Umbilical cord (tissue), 2 donors: ENCODE data around the gene CPNE4. TPM values are rescaled to one million over a fixed set of nuclear protein-coding genes. Genes with fewer than 3 reads are reported as not detected.
A peak's percentile ranks its signal among the peaks of the same experiment; 100 is the strongest.

Experiments used
- DNase-seq: peaks from one replicate; pipeline ENCODE4 v3.0.0-alpha.2; 2015; ENCODE audit warnings: low spot score
- total RNA-seq: library from RNA; depleted of rRNA; stranded (reverse); fragments of >200 nt; gene quantifications from one replicate; pipeline ENCODE4 v1.2.3, GENCODE V29; 2014; ENCODE audit warnings: low replicate concordance; ENCODE audit not compliant: insufficient read depth

CPNE4 gene
- total RNA-seq, 1 donor from 2014 or later: 5.3 TPM

DNA sequence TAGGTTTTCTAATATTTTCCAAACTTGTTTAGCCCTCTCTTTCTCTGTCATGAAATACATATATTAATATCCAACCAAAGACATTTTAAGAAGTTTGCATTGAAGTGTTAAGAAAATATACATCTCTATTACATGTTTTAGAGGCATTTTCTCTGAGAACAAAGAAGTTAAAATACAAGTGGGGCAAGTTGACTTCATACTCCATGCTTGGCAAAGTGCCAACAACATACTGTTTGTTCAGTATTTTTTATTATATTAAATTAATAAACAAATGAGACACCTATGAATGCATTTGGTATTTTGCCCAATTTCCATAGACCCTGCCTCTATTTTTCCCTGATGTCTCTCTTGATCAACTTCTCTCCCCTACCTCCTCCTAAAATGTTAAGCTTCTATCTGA, 299.3 kb downstream of the CPNE4 start:
- DNase-seq: no peak

GRCh38 chr3:131735116-131735515, 299.7 kb downstream of the CPNE4 start:
- no peak for DNase-seq

GRCh38 chr3:131733086-131733841, 301.6 kb downstream of the CPNE4 start:
- no peak for DNase-seq

DNA sequence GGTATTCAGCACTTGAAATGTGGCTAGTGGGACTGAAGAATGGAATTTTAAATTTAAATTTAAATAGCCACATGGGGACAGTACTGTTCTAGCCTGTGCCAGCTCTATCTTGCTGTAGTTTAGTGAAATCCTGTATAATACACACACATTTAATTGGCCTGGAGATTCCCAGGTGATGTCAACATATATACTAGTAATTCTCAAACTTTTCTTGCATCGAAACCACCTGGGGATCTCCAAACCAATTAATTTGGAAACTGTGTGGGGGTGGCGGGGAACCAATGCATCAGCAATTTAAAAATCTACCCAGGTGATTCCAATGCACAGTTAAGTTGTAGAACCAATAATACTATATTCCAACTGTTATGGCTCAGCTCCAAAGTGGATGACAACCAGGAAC, 303.1 kb downstream of the CPNE4 start:
- no peak for DNase-seq

- DNase-seq: no peak
Measured at GRCh38 chr3:131730581-131730980, 304.2 kb downstream of the CPNE4 start.

- no peak for DNase-seq
Measured at GRCh38 chr3:131729643-131730017, 305.2 kb downstream of the CPNE4 start.

- no peak for DNase-seq
Measured at GRCh38 chr3:131728898-131729642, 305.7 kb downstream of the CPNE4 start.

DNA sequence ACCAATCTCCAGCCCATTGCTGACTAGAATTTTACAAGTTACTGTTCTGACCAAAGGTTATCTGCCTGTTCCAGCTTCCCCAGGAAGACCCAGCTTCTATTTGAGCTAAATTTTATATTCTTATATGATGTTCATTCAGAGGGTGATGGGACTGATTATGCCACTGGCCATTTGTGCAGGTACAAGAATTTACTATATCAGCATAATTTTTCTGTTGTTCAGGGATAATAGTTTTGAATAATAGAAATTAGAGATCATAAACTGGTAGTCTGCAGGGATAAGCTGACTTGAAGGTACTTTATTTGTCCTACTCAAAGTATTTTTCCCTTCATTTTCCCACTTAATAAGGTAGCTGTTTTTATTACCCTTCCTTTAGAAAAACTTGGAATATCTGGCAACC, 309.4 kb downstream of the CPNE4 start:
- no peak for DNase-seq

- DNase-seq: no peak
Measured at GRCh38 chr3:131723343-131723742, 311.5 kb downstream of the CPNE4 start.

- no peak for DNase-seq
Measured at GRCh38 chr3:131717493-131717892, 317.3 kb downstream of the CPNE4 start.

DNA sequence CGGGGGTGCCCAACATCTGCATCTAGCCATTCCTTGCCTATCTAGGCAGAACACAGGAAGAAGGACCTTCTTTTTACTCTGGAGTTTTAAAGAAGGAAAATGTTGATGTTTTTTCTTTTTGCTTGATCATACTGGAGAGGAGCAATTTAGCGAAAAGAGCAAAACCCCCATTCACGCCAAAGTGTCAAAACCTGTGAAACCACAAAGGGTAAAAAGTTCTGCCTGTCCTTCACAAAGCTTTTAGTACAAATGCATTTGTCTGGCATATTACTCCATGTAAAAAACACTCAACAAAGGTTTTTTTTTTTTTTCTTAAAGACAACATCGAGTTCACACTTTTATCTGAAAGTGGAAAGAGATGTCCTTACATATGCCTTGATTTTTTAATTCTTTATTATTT, 317.9 kb downstream of the CPNE4 start:
- no peak for DNase-seq

- DNase-seq: no peak
Measured at GRCh38 chr3:131716007-131716406, 318.8 kb downstream of the CPNE4 start.

DNA sequence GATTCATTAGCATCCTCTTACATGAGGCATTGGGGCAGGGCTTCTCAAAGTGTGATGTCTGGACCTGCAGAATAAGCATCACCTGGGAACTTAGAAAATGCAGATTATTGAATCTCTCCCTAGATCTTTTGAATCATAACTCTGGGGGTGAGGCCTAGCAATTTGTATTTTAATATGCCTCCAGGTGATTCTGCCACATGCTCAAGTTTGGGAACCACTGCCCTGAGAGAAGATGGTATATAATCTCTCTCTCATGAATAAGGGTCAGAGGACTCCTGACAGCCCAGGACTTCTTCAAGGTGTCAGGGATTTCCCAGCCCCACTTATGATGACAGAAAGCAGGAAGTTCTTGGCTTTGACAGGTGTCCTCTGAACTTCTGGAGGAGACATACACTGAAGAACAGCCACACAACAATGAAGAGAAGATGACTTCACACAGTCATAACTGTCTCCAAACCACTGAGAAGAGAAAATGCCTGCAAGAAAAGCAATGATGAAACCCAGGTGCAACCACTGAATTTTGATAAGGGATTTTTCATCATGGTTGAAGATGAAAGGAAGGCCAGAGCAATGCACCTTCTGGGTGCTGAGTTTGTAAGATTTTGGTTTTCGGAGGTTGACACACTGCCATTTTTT, 320.1 kb downstream of the CPNE4 start:
- DNase-seq: no peak

- no peak for DNase-seq
Measured at GRCh38 chr3:131713416-131714123, 321.2 kb downstream of the CPNE4 start.

DNA sequence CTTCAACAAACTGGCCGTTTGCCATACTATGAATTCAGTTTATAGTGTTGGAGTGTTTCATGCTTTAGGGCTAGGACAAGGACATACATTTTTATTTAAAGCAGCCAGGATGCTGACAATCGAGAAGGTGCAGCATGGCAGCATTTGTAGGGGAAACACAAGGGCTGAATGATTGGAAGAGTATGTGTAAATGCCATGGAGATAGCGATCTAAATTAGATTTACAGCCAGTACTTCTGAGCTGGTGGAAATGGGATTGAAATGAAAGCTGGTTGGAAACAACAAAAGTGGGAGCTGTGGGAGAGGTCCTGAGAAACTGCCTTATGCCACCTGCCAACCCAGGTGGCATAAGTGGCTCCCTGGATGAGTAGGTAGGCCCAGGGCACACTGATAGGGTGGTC, 322.2 kb downstream of the CPNE4 start:
- DNase-seq: no peak

- peak; percentile 6 for DNase-seq
Measured at GRCh38 chr3:131711114-131711768, 323.6 kb downstream of the CPNE4 start.

DNA sequence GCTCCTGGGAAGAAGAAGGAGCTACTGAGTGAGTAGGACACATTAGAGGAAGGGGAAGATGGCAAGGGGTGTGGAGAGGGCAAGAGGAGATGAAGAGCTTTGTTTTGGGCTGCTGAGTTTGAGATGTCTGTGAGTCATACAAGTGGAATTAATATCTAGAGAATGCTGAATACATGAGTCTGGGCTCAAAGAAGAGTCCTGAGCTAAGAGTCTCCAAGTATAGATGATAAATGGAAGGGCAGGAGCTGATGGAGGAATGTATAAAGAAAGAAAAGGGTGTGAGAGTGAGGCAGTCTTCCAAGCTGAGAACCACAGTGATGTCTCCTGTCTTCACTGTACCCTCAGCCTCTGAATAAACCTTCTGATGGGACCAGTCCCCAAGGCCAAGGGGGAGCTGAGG, 326.6 kb downstream of the CPNE4 start:
- no peak for DNase-seq

GRCh38 chr3:131705558-131706051, 329.2 kb downstream of the CPNE4 start:
- no peak for DNase-seq

DNA sequence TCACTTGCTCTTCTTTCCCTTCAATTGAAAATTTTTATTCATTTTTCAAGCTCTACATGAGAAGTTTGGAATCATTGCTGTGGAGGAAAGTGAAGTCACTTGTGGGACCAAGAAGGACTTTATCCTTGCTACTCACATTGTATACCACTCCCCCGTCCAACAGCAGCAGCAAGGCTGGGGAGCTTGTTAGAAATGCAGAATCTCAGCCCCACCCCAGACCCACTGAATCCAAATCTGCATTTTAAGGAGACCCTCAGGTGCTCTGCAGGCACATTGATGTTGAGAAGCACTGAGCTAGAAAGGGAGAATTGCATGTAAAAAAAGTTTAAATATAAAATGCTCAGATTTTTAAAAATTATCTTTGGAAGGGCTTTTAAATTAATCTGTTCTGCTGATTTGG, 329.7 kb downstream of the CPNE4 start:
- DNase-seq: no peak

DNA sequence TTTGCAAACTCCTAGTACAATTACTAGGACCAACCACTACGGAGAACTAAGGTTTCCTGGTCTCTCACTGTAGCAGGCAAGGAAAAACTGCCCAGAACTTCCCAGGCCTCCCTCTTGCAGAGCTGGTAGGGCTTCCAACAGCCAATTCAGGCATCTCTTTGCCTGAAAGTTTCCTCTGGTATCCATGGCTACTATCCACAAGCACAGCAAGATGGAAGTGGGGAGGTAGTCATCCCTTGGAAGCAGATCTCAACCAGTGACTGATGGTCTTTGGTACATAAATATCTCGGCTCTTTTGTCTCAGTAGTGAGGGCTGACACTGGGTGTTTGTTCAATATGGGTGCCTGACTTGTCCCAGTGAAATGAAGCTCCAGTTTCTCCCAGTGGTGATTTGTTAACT, 330.7 kb downstream of the CPNE4 start:
- DNase-seq: no peak

- DNase-seq: no peak
Measured at GRCh38 chr3:131702146-131702545, 332.7 kb downstream of the CPNE4 start.
